GM19043 (cell line): ENCODE measurements around the gene RNF166.

Experiments used
- ATAC-seq: cut with Tn5 transposase; IDR thresholded peaks from one replicate; pipeline ENCODE4 v1.9.1; 2021; ENCODE audit warnings: low read depth; ENCODE audit not compliant: unreplicated experiment

The RNF166 gene

GRCh38 chr16:88695218-88695617, 11.0 kb downstream of the RNF166 start:
- no peak for ATAC-seq

DNA sequence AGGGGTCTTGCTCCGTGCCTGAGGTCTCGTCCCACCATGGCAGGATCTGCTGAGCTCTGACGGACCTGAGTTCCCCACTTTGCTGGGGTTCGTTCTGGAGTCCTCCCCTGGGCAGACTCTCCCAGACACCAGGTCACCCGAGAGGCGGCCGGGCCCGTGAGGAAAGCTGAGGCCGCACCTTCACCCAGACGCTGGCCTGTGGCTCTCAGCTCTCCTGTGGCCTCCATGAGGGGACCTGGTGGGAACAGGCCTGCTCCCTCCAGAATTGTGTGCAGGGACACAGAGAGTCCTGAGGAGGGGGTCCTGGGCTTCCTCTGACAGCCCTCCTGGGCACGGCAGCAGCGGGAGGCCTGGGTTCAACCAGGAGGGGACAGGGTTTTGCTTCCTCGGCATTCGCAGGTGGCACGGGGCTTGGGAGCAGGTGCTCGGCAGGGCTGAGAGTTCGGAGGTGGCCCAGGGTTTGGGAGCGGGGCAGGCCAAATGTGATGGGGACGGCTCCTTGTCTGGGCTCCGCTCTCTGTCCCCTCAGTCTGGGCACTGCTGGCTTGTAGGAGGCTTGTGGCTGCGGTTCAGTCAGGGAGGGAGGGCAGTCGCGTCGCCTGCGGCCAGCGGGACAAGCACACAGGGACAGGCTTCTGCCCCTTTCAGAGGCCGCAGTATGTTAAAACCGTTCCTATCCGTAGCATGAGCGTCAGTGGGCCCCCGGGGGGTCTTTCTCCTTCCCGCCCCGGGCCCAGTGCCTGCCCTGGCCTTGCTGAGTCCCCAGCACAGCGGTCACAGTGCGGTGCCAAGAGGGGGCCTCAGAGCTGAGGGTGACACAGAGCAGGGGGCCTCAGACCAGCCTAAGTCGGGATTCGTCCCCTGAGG, 11.8 kb downstream of the RNF166 start:
- ATAC-seq = no peak

- ATAC-seq = no peak
These were observed 12.6 kb downstream of the RNF166 start for GRCh38 chr16:88693420-88694177.

GRCh38 chr16:88692861-88693260, 13.3 kb downstream of the RNF166 start:
- ATAC-seq = no peak

GRCh38 chr16:88691924-88692560, 14.2 kb downstream of the RNF166 start:
- no peak for ATAC-seq

DNA sequence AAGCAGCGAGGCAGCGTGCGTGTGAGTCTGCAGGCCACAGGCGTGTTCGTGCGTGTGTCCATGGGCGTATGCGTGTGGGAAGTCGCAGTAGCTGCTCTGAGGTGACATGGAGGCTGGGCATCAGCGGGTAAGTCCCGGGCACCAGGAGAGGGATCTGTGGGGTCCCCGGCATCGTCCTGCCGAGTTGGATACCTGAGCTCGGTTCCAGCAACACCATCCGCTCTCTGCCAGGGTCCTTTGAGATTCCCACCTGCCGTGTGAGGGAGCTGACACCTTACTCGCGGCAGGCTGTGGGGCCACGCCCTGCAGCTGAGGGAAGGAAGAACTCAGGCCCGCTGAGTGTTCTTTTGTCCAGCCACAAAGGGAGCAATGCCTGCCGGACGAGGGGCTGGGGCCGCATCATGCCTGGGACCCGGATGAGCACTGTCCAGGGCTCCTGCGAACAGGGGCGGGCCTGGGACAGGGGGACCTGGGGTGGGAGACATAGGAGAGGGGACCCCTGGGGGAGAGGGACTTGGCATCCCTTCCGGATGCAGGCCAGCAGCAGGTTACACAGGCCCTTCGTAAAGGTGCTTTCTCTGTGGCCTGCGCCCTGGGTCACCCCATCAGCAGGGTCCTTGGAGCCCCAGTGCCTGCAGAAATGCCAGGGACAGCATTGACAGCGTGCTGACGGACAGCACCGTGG, 14.9 kb downstream of the RNF166 start:
- ATAC-seq = no peak

DNA sequence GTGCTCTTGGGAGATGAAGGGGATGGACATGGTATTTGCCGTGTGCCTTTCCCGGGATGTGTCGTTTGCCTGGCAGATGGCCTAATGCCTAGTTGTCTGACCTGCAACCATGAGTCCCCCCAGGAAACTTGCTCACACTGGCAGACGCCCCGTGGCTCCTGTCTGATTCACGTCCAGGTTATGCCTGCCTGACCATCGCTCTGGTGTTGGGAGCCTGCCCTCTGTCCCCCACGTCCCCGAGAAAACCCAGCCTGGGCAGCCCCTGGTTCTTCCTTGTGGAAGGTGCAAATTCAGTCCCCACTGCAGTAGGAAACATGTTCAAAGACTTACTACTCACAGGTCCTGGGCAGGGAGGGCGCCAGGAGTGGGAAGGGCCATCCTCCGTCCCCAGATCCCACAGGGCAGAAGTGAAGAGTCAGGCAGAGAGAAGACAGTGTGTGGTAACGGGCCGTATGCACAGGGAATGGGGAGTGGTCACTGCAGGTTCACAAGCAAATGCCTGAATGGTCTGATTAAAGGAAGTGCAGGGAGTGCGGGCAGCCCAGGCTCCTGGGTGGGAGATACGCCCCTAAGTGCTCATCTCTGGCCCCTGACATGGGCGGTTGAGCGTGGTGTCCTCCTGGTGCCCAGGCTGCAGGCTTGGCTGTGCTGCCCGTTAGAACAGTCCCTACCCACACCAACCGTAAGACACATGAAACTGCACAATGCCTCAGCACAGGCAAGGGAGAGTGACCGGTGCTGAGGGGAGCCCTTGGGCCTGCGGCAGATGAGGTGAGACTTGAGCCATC, 15.7 kb downstream of the RNF166 start:
- ATAC-seq = no peak

DNA sequence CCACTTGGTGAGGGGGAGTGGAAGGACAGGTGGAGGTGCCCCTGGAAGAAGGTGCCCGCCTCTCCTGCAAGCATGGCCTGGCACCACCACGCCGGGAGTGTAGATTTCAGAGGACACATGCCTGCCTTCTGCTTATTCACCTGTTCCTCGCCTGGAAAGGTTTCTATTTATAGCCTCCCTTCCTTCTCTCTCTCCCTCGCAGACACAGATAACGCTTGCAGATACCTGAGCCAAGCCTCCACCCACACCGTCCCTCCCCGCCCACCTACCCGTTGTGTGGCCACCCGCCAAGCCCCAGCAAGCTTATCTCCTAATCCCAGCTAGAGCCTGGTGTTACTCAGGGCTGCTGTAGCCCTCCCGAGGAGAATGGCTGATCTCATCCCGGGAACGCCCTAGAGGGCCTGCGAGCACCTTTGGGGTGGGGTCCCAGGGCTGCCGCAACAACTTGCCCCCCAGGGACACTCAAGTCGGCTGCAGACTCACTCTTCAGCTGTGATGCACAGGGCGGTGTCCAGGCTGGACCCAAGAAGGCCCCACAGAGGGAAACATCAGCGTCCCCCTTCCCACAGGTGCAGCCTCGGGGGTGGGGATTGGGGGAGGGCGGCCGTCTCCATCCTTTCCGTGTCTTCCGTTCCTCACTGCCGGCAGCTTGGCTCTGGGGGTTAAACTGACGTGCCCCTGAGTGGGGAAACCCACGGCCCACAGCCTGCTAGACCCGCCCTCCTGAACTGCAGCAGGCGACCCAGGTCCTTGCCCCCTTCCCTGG, 18.0 kb downstream of the RNF166 start:
- ATAC-seq = no peak

DNA sequence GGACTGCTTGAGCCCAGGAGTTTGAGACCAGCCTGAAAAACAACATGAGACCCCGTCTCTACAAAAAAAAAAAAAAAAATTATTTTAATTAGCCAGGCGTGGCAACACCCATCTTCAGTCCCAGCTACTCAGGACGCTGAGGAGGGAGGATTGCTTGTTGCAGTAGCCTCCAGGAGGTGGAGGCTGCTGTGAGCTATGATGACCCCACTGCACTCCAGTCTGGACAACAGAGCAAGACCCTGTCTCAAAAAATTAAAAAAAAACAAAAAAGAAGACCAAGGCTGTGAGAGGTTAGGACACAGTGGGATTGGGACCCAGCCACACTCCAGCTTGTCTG, 18.6 kb downstream of the RNF166 start:
- no peak for ATAC-seq

DNA sequence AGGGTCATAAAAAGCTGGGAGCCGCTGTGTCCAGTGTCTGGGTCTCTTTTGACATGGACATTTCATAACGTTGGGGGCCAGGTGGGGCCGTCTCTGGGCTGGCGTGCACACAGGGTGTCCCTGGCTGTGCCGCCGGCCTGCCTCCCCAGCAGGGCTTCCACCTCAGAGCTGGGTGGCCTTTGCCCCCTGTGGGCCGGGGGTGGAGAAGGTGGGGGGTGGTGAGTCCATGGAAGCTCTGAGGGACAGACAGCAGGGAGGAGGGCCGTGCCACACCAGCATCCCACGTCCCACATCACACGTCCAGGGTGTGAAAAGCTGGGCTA, 19.0 kb downstream of the RNF166 start:
- ATAC-seq = no peak

- peak; percentile 52 for ATAC-seq
These were observed 19.6 kb downstream of the RNF166 start, which contains the start of gene SNAI3 for GRCh38 chr16:88686439-88687253. Gene SNAI3 (minus strand): TSS chr16:88686507. CDS start chr16:88686406, 101 bp downstream.

DNA sequence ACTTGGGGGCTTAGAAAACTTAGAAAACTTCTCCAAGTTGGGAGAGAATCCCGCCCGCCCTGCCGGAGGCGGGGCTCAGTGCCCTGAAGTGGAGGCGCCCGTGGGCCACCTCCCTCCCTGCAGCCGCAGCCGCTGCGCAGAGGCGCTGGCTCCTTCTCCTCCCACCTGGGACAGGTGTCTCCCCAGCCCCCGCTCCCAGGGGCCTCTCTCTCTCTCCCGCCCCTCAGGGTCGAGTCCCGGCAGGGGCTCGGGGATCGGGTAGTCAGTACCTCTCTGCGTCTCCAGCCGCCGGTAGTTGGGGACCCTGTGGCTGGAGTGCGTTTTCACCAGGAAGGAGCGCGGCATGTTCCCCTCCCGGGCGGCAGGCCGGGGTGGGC, 20.2 kb downstream of the RNF166 start:
- ATAC-seq = no peak

DNA sequence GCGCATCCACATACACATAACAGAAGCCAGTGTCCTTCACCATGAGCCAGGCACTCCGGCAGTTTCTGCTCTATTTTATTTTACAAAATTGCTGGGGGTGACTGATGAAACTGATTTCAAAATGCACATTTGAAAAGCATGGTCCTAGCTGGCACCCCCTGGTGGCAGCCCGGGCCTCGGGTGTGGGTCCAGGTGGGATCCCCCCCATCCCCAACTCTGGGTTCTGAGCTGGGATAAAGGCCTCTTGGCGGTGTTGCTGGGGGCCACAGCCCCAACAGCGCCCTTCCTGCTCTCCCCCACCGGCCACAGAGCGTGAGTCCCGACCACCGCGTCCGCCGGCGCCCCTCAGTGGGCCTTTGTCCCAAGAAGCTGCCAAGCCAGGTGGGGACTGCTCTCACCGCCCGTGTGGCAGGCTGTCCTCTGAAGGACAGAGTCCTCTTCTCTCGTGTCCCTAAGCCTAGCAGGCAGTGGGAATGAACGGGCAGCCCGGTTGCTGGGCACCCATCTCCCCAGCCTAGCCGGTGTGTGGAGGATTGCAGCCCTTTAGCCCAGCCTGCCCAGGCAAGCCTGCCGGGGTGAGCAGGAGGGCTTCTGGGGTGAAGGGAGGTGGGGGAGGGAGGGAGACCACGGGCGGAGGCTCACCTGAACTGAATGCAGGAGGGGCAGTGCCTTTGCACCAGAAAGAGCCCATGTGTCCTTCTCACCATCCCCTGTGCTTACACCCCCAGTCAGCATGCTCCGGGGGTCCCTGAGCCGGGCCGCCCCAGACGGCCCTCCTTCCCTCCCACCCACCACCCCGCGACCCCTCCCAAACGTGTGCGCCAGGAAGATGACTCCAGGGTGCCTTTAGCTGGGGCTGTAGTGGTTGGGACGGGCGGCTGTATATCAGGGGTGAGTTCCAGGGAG, 20.8 kb downstream of the RNF166 start:
- ATAC-seq = no peak

- no peak for ATAC-seq
These were observed 21.5 kb downstream of the RNF166 start for GRCh38 chr16:88684569-88685155.

DNA sequence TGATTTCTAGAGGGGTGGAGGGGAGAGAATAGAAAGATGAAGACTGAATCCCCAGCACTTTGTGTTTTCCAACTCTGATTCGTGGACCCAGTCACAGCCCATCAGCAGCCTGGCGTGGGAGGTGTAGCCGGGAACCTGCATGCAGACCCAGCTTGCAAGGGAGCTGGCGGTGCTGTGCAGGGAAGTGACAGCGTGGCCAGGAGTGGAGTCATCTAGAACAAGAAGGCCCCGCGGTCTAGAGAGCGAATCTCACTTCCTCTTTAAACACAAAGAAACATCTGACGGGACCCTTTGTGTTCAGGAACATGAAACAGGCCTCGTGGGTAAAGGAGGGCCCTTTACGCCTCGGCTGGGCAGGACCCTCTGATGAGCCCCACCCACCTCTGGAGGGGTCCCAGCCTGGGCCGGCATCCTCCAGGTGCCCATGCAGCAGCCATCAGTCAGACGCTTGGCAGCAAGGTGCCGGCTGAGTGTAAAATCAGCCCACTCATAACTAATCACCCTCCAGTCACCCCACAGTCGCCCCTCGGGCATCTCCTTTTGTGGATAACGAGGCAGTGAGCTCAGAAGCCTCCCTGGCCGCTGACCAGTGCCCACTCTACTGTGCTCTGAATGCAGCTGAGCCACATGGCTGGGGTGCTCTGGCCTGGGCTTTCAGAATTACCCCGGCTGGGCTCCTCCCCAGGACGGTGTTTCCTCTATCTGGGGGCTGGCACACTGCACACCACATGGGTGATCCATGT, 24.3 kb downstream of the RNF166 start:
- peak; percentile 70 for ATAC-seq

DNA sequence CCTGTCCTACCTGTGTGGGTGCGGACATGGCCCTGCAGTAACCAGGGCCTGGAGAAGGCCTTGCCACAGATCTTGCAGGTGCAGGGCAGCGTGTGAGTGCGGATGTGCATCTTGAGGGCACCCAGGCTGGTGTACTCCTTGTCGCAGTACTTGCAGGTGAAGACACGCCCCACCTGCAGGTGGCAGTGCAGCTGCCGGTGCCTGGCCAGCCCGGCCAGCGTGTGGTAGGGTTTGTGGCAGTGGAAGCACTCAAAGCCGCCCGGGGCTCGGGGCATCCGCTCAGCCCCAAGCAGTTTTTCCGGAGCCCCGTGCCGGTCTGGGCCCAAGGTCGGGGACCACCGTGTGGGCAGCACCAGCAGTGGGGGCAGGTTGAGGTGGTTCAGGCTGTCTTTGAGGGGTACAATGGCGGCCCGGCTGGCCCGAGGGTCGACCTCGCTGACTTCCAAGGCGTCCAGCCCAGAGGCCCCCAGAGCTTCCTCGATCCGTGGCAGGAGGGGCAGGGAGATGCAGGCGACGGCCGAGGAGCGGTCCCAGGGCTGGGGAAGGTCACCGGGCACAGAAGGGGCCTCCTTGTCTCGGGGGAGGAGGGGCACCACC, 25.0 kb downstream of the RNF166 start:
- ATAC-seq = no peak
